Dermis lymphatic vessel endothelial cell (primary cell): ENCODE data around the gene IFI6. TPM values are rescaled to one million over a fixed set of nuclear protein-coding genes. Genes with fewer than 3 reads are reported as not detected.

ENCODE experiments used
- total RNA-seq: library from RNA; depleted of rRNA; stranded (reverse); fragments of >200 nt; gene quantifications from 2 replicates; pipeline ENCODE4 v1.2.1, GENCODE V29; 2014

IFI6 gene, protein sequence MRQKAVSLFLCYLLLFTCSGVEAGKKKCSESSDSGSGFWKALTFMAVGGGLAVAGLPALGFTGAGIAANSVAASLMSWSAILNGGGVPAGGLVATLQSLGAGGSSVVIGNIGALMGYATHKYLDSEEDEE
- 15.5 and 20.7 TPM in 2 replicates for total RNA-seq

GRCh38 chr1:27671964-27672749, at the start of gene IFI6:
TSS of gene IFI6 (minus strand) at chr1:27672192. CDS start at chr1:27669314, 2,878 bp downstream.

DNA sequence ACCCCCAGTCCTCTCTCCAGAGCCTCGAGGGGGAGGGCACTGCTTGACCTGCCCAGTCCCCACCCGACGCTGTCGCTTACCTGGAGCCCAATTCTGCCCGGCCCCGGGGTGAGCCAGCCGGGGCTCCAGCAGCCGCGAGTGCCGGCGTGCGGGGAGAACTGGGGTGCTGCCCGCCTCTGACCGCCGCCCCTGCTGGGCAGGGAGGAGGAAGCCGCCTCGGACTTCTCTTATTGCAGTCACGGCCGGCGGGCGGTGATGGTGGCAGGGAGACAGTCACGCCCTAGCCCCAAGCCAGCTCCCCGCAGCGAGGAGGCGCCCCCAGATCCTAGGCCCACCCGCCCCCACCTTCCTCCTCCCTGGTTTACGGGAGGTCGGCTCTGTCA, 37.0 kb downstream of the IFI6 start, which contains the start of gene FGR:
Gene FGR (minus strand): TSS at position 201 of the 383 bp plus-strand sequence. CDS start 11,269 bp downstream, outside the sequence.

Other genes with a start within 250 kb of the IFI6 start
- 31.1 and 31.7 TPM in 2 replicates for gene WASF2, start 182.0 kb downstream of the IFI6 start, total RNA-seq
- 3.7 and 5.8 TPM in 2 replicates for gene AHDC1, start 68.0 kb downstream of the IFI6 start, total RNA-seq
- gene FGR, start 37.0 kb downstream of the IFI6 start, total RNA-seq = 0.22 and 0.26 TPM in 2 replicates
- gene FAM76A, start 53.8 kb upstream of the IFI6 start, total RNA-seq = 8.3 and 10.0 TPM in 2 replicates
- 55.7 and 58.2 TPM in 2 replicates for gene STX12, start 101.0 kb upstream of the IFI6 start, total RNA-seq
- gene PPP1R8, start 158.6 kb upstream of the IFI6 start, total RNA-seq = 46.1 and 50.6 TPM in 2 replicates
- gene THEMIS2, start 200.4 kb upstream of the IFI6 start, total RNA-seq = 34.7 and 39.4 TPM in 2 replicates
- 32.0 and 42.5 TPM in 2 replicates for gene RPA2, start 242.4 kb upstream of the IFI6 start, total RNA-seq